Transverse colon (tissue), 4 donors: ENCODE data around the gene BTBD19. TPM values are rescaled to one million over a fixed set of nuclear protein-coding genes. Genes with fewer than 3 reads are reported as not detected.

Source experiments
- DNase-seq: peaks from one replicate; pipeline ENCODE4 v3.0.0-alpha.2; 2019
- H3K27ac ChIP-seq, 4 donors: fragments of 200-600 bp; sonication (generic); 2 replicates each; pipeline ENCODE4 v1.5.1; 2016 to 2018; ENCODE audit warnings: inconsistent platforms in 4 of 4
- H3K27me3 ChIP-seq: fragments of 200-600 bp; sonication (generic); 2 replicates; pipeline ENCODE4 v1.5.1; 2017; ENCODE audit warnings: inconsistent platforms
- H3K36me3 ChIP-seq, 4 donors: fragments of 200-600 bp; sonication (generic); 2 replicates each; pipeline ENCODE4 v1.5.1; 2017 to 2019; ENCODE audit warnings: inconsistent platforms in 4 of 4
- H3K4me1 ChIP-seq, 4 donors: fragments of 200-600 bp; sonication (generic); 2 replicates each; pipeline ENCODE4 v1.5.1; 2017 to 2020; ENCODE audit warnings: inconsistent platforms in 4 of 4
- H3K4me3 ChIP-seq, 4 donors: fragments of 200-600 bp; sonication (generic); 1 replicate in 1 of 4; 2 replicates in 3 of 4; pipeline versions ENCODE4 v1.5.1 to v1.6.1; 2017 to 2019; ENCODE audit warnings: inconsistent platforms in 4 of 4
- H3K9me3 ChIP-seq, 2 donors: fragments of 200-600 bp; sonication (generic); 2 replicates each; pipeline ENCODE4 v1.5.1; 2017 to 2019; ENCODE audit warnings: inconsistent platforms in 2 of 2
- CTCF ChIP-seq, 5 experiments: fragments of 200-600 bp in 3 of 5; fragments of 450-650 bp in 2 of 5; sonication (generic) in 3 of 5; IDR thresholded peaks; 1 replicate in 2 of 5; 2 replicates in 3 of 5; pipeline ENCODE4 v1.5.1; 2016 to 2017; ENCODE audit warnings: antibody characterized with exemption in 5 of 5, inconsistent platforms in 3 of 5, mild to moderate bottlenecking in 2 of 5, moderate library complexity in 1 of 5
- EP300 ChIP-seq: sonication (generic); formaldehyde crosslinking; IDR thresholded peaks from one replicate; pipeline ENCODE4 v1.6.1; 2017; ENCODE audit warnings: antibody characterized with exemption, low read depth
- POLR2A ChIP-seq: fragments of 450-650 bp; IDR thresholded peaks from one replicate; pipeline ENCODE4 v1.6.1; 2016; ENCODE audit warnings: antibody characterized with exemption, mild to moderate bottlenecking, moderate library complexity
- POLR2AphosphoS5 ChIP-seq, 3 donors: sonication (generic); formaldehyde crosslinking; IDR thresholded peaks; one replicate each; pipeline ENCODE4 v1.6.1; 2016; ENCODE audit warnings: antibody characterized with exemption in 3 of 3
- WGBS, 2 donors: methylation state at CpG; one replicate each; pipeline ENCODE4 v1.1.5; 2018; ENCODE audit warnings: low coverage in 1 of 2; 5-methylcytosine and 5-hydroxymethylcytosine counted together
- in situ Hi-C, 4 donors: fragments of 200-750 bp; cut with MboI; loops; one replicate each; pipeline versions ENCODE4 v1.15.0 to v1.15.1; 2017; ENCODE audit warnings: low sequenced_read_pairs in 3 of 4, low pct_ligation_motif_present in 1 of 4, low pct_unique_long_range_greater_than_20kb in 1 of 4
- intact Hi-C: fragments of 100-400 bp; cut with DNase I; formaldehyde crosslinking; loops from one replicate; pipeline ENCODE4 v1.15.1; 2023; ENCODE audit warnings: low total_unique reads
- total RNA-seq, 4 donors: library from RNA; depleted of rRNA; stranded (reverse); fragments of >200 nt; gene quantifications; one replicate each; pipeline ENCODE4 v1.1.0, GENCODE V29; 2016

Gene BTBD19
- total RNA-seq, 4 donors from 2014 or later, result 1.5 to 22.1 (median 3.7) TPM

GRCh38 chr1:44853201-44853600 is 44.9 kb downstream of the BTBD19 start:
- H3K27ac ChIP-seq, result no peak overlapping the region
- in situ Hi-C loops, result no loop called here
- H3K36me3 ChIP-seq, result peaks cover 0 to 6% (median 0%) of the 10 kb centered on the region in 4 donors
- no peaks in the 10 kb centered on the region for H3K27me3 ChIP-seq
- TF ChIP-seq POLR2A, result no peak
- TF ChIP-seq POLR2AphosphoS5 (IDR thresholded peaks at IDR 0.05), result no peak
- TF ChIP-seq CTCF (IDR thresholded peaks at IDR 0.05), result no peak
- no peak for TF ChIP-seq EP300
- 96 to 100% methylated on average over 2 to 6 of the region's 6 CpGs for WGBS, 2 donors
- H3K9me3 ChIP-seq, result no peaks in the 10 kb centered on the region
- peaks cover 0 to 3% (median 0%) of the 10 kb centered on the region in 4 donors for H3K4me1 ChIP-seq
- intact Hi-C loops, result no loop called here
- H3K4me3 ChIP-seq, result no peak overlapping the region
- DNase-seq, result no peak

- H3K4me3 ChIP-seq, result no peak overlapping the region
- DNase-seq, result no peak
- no peak overlapping the region for H3K27ac ChIP-seq
- no peak for TF ChIP-seq CTCF (IDR thresholded peaks at IDR 0.05)
- no peak for TF ChIP-seq POLR2A
- TF ChIP-seq POLR2AphosphoS5 (IDR thresholded peaks at IDR 0.05), result no peak
- TF ChIP-seq EP300, result no peak
- 83% methylated on average over 1 of the region's 1 CpG; no CpG with 5 or more reads in 1 of the 2 donors for WGBS, 2 donors
- H3K9me3 ChIP-seq, result no peaks in the 10 kb centered on the region
- intact Hi-C loops, result no loop called here
- in situ Hi-C loops, result no loop called here
- no peaks in the 10 kb centered on the region for H3K4me1 ChIP-seq
- H3K36me3 ChIP-seq, result peaks cover 0 to 6% (median 0%) of the 10 kb centered on the region in 4 donors
- no peaks in the 10 kb centered on the region for H3K27me3 ChIP-seq
Observed at GRCh38 chr1:44854970-44855369, 46.6 kb downstream of the BTBD19 start.

GRCh38 chr1:44855742-44856141 is 47.4 kb downstream of the BTBD19 start:
- 74 to 88% methylated on average over 7 of the region's 7 CpGs for WGBS, 2 donors
- H3K36me3 ChIP-seq, result peaks cover 0 to 6% (median 0%) of the 10 kb centered on the region in 4 donors
- intact Hi-C loops, result no loop called here
- TF ChIP-seq POLR2A (no peak), POLR2AphosphoS5 (IDR thresholded peaks at IDR 0.05) (no peak), CTCF (IDR thresholded peaks at IDR 0.05) (no peak), EP300 (no peak)
- H3K4me1 ChIP-seq, result peaks cover 0 to 3% (median 0%) of the 10 kb centered on the region in 4 donors
- H3K27me3 ChIP-seq, result no peaks in the 10 kb centered on the region
- in situ Hi-C loops, result no loop called here
- no peaks in the 10 kb centered on the region for H3K9me3 ChIP-seq
- H3K4me3 ChIP-seq, result no peak overlapping the region
- no peak for DNase-seq
- no peak overlapping the region for H3K27ac ChIP-seq

GRCh38 chr1:44857446-44857845 is 49.1 kb downstream of the BTBD19 start:
- Histone ChIP-seq H3K36me3 (peaks cover 0 to 6% (median 0%) of the 10 kb centered on the region in 4 donors), H3K4me1 (peaks cover 0 to 9% (median 0%) of the 10 kb centered on the region in 4 donors), H3K4me3 (no peak overlapping the region), H3K27me3 (no peaks in the 10 kb centered on the region), H3K27ac (no peak overlapping the region), H3K9me3 (no peaks in the 10 kb centered on the region)
- TF ChIP-seq EP300 (no peak), POLR2A (no peak), CTCF (IDR thresholded peaks at IDR 0.05) (no peak)
- in situ Hi-C loops, result no loop called here
- no peak for DNase-seq
- WGBS, 2 donors, result 87 to 95% methylated on average over 3 to 7 of the region's 7 CpGs
- intact Hi-C loops, result no loop called here
